ENCODE measurements around the gene MOCS3.

The MOCS3 gene

GRCh38 chr20:50931306-50932015 lies 27.2 kb upstream of the MOCS3 start, which contains the start of gene ADNP:
TSS of gene ADNP (minus strand) at chr20:50931437. CDS start at chr20:50903996, 27,441 bp downstream.
- TF ChIP-seq, protein P1, sequence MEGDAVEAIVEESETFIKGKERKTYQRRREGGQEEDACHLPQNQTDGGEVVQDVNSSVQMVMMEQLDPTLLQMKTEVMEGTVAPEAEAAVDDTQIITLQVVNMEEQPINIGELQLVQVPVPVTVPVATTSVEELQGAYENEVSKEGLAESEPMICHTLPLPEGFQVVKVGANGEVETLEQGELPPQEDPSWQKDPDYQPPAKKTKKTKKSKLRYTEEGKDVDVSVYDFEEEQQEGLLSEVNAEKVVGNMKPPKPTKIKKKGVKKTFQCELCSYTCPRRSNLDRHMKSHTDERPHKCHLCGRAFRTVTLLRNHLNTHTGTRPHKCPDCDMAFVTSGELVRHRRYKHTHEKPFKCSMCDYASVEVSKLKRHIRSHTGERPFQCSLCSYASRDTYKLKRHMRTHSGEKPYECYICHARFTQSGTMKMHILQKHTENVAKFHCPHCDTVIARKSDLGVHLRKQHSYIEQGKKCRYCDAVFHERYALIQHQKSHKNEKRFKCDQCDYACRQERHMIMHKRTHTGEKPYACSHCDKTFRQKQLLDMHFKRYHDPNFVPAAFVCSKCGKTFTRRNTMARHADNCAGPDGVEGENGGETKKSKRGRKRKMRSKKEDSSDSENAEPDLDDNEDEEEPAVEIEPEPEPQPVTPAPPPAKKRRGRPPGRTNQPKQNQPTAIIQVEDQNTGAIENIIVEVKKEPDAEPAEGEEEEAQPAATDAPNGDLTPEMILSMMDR (IDR thresholded peaks at IDR 0.05; ENCODE audit: borderline replicate concordance, control extremely low read depth, extremely low read depth, insufficient read depth, missing control alignments), result peak; percentile 71
- in situ Hi-C loops (cut with MboI; ENCODE audit: low sequenced_read_pairs, unreplicated experiment), result loop anchor here (10.0 kb wide), 1 partner anchor 117 kb away; no protein-coding TSS in a partner anchor
- DNase-seq (ENCODE audit: low spot score), result peak; percentile 85

- in situ Hi-C loops (cut with MboI; ENCODE audit: low sequenced_read_pairs, unreplicated experiment), result loop anchor here (10.0 kb wide), 1 partner anchor 117 kb away; no protein-coding TSS in a partner anchor
- no peak for DNase-seq (ENCODE audit: low spot score)
- TF ChIP-seq, protein P1 (IDR thresholded peaks at IDR 0.05; ENCODE audit: borderline replicate concordance, control extremely low read depth, extremely low read depth, insufficient read depth, missing control alignments), result no peak
These were observed 26.6 kb upstream of the MOCS3 start for GRCh38 chr20:50932016-50932485.

GRCh38 chr20:50932691-50933280 lies 25.8 kb upstream of the MOCS3 start:
- TF ChIP-seq, protein P1 (IDR thresholded peaks at IDR 0.05; ENCODE audit: borderline replicate concordance, control extremely low read depth, extremely low read depth, insufficient read depth, missing control alignments), result no peak
- DNase-seq (ENCODE audit: low spot score), result no peak
- in situ Hi-C loops (cut with MboI; ENCODE audit: low sequenced_read_pairs, unreplicated experiment), result loop anchor here (10.0 kb wide), 1 partner anchor 118 kb away; no protein-coding TSS in a partner anchor

GRCh38 chr20:50933589-50933988 lies 25.0 kb upstream of the MOCS3 start:
- TF ChIP-seq, protein P1 (IDR thresholded peaks at IDR 0.05; ENCODE audit: borderline replicate concordance, control extremely low read depth, extremely low read depth, insufficient read depth, missing control alignments), result no peak
- no peak for DNase-seq (ENCODE audit: low spot score)
- in situ Hi-C loops (cut with MboI; ENCODE audit: low sequenced_read_pairs, unreplicated experiment), result loop anchor here (10.0 kb wide), 1 partner anchor 119 kb away; no protein-coding TSS in a partner anchor

- in situ Hi-C loops (cut with MboI; ENCODE audit: low sequenced_read_pairs, unreplicated experiment), result no loop called here
- no peak for DNase-seq (ENCODE audit: low spot score)
- TF ChIP-seq, protein P1 (IDR thresholded peaks at IDR 0.05; ENCODE audit: borderline replicate concordance, control extremely low read depth, extremely low read depth, insufficient read depth, missing control alignments), result no peak
These were observed 15.5 kb upstream of the MOCS3 start for GRCh38 chr20:50943069-50943468.

- no peak for DNase-seq (ENCODE audit: low spot score)
- TF ChIP-seq, protein P1 (IDR thresholded peaks at IDR 0.05; ENCODE audit: borderline replicate concordance, control extremely low read depth, extremely low read depth, insufficient read depth, missing control alignments), result no peak
- in situ Hi-C loops (cut with MboI; ENCODE audit: low sequenced_read_pairs, unreplicated experiment), result no loop called here
These were observed 10.4 kb upstream of the MOCS3 start for GRCh38 chr20:50948132-50948785.
